Gastroesophageal sphincter (tissue), 3 donors: ENCODE data around the gene MASP2.

Source experiments
- EP300 ChIP-seq: sonication (generic); formaldehyde crosslinking; IDR thresholded peaks from one replicate; pipeline ENCODE4 v1.6.1; 2017; ENCODE audit warnings: antibody characterized with exemption, mild to moderate bottlenecking
- POLR2A ChIP-seq, 2 donors: fragments of 450-650 bp; IDR thresholded peaks; one replicate each; pipeline ENCODE4 v1.6.1; 2017; ENCODE audit warnings: antibody characterized with exemption in 2 of 2, mild to moderate bottlenecking in 2 of 2, moderate library complexity in 1 of 2
- TF ChIP-seq, protein P1 (sequence below), 4 experiments: fragments of 200-600 bp in 2 of 4; fragments of 450-650 bp in 2 of 4; sonication (generic) in 1 of 4; IDR thresholded peaks; one replicate each; pipeline ENCODE4 v1.5.1; 2017 to 2019; ENCODE audit warnings: antibody characterized with exemption in 4 of 4, mild to moderate bottlenecking in 2 of 4, moderate library complexity in 2 of 4

DNA sequence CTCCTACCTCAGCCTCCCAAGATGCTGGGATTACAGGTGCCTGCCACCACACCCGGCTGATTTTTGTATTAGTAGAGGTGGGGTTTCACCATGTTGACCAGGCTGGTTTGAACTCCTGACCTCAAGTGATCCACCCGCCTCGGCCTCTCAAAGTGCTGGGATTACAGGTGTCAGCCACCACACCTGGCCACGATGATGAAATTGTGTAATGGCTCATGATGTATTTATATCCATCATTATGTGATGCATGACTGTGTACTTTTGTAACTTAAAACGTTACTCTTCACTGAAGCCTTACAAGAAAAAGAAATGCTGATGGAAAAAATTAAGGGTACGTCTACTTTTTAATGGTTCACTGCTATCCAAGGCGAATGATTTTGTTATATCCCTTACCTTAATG lies 27.1 kb downstream of the MASP2 start:
- TF ChIP-seq, protein P1, sequence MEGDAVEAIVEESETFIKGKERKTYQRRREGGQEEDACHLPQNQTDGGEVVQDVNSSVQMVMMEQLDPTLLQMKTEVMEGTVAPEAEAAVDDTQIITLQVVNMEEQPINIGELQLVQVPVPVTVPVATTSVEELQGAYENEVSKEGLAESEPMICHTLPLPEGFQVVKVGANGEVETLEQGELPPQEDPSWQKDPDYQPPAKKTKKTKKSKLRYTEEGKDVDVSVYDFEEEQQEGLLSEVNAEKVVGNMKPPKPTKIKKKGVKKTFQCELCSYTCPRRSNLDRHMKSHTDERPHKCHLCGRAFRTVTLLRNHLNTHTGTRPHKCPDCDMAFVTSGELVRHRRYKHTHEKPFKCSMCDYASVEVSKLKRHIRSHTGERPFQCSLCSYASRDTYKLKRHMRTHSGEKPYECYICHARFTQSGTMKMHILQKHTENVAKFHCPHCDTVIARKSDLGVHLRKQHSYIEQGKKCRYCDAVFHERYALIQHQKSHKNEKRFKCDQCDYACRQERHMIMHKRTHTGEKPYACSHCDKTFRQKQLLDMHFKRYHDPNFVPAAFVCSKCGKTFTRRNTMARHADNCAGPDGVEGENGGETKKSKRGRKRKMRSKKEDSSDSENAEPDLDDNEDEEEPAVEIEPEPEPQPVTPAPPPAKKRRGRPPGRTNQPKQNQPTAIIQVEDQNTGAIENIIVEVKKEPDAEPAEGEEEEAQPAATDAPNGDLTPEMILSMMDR (IDR thresholded peaks at IDR 0.05): no peak
- no peak for TF ChIP-seq POLR2A (IDR thresholded peaks at IDR 0.05)
- TF ChIP-seq EP300: no peak
